SU-DHL-6 (cell line): ENCODE results near the gene RHOT1.

Source experiments
- H2AFZ ChIP-seq: fragments of 200-600 bp; sonication (generic); 2 replicates; pipeline ENCODE4 v1.6.1; 2014; ENCODE audit warnings: low read depth, mild to moderate bottlenecking, moderate library complexity, mixed read lengths, antibody characterized with exemption, low read length; ENCODE audit not compliant: severe bottlenecking
- H3F3A ChIP-seq: fragments of 200-600 bp; shearing (Covaris generic); 2 replicates; pipeline ENCODE4 v1.6.0; 2016; ENCODE audit warnings: antibody characterized with exemption, mild to moderate bottlenecking; ENCODE audit not compliant: insufficient read depth
- H3K27ac ChIP-seq: fragments of 200-600 bp; sonication (generic); 2 replicates; pipeline ENCODE4 v1.5.1; 2016; ENCODE audit warnings: low read depth, mild to moderate bottlenecking, low read length, moderate library complexity, mixed read lengths
- H3K27me3 ChIP-seq: fragments of 200-600 bp; sonication (generic), shearing (Covaris generic); 2 replicates; pipeline ENCODE4 v1.6.0; 2014; ENCODE audit warnings: mild to moderate bottlenecking, low read length
- H3K36me3 ChIP-seq: fragments of 200-600 bp; sonication (generic); 2 replicates; pipeline ENCODE4 v1.6.1; 2014; ENCODE audit warnings: mild to moderate bottlenecking, low read length, mixed read lengths
- H3K4me2 ChIP-seq: fragments of 300-600, 200-600 bp; shearing (Covaris generic), sonication (generic); 2 replicates; pipeline ENCODE4 v1.6.0; 2014; ENCODE audit warnings: low read length, low read depth, mild to moderate bottlenecking; ENCODE audit not compliant: poor library complexity, severe bottlenecking
- H3K4me3 ChIP-seq: fragments of 200-600 bp; sonication (generic); 2 replicates; pipeline ENCODE4 v1.5.1; 2014; ENCODE audit warnings: antibody characterized with exemption, low read length, mild to moderate bottlenecking, mixed read lengths; ENCODE audit not compliant: insufficient read depth, poor library complexity, severe bottlenecking
- H3K79me2 ChIP-seq: fragments of 200-600 bp; sonication (generic); 2 replicates; pipeline ENCODE4 v1.6.1; 2014; ENCODE audit warnings: mild to moderate bottlenecking, low read length, moderate library complexity; ENCODE audit not compliant: insufficient read depth
- H3K9ac ChIP-seq: fragments of 200-600 bp; sonication (generic); 2 replicates; pipeline ENCODE4 v1.7.0; 2014; ENCODE audit warnings: mild to moderate bottlenecking, low read length
- H3K9me2 ChIP-seq: fragments of 200-600 bp; sonication (generic); replicated peaks from 2 replicates; pipeline ENCODE4 v1.6.1; 2014; ENCODE audit warnings: low read length; ENCODE audit not compliant: insufficient read depth
- H3K9me3 ChIP-seq: fragments of 200-600 bp; sonication (generic); 2 replicates; pipeline ENCODE4 v1.6.1; 2014; ENCODE audit warnings: low read length, mixed read lengths; ENCODE audit not compliant: insufficient read depth
- H4K20me1 ChIP-seq: fragments of 200-600 bp; sonication (generic); 2 replicates; pipeline ENCODE4 v1.6.1; 2014; ENCODE audit warnings: low read depth, mild to moderate bottlenecking, antibody characterized with exemption, low read length, moderate library complexity, mixed read lengths
- CTCF ChIP-seq: fragments of 200-600 bp; sonication (generic); IDR thresholded peaks from one replicate; pipeline ENCODE4 v1.5.1; 2017; ENCODE audit warnings: antibody characterized with exemption, mild to moderate bottlenecking, low read length, moderate library complexity; ENCODE audit not compliant: insufficient read depth, poor library complexity, severe bottlenecking
- EZH2phosphoT487 ChIP-seq: fragments of 200-600 bp; sonication (generic), shearing (Covaris generic); conservative IDR thresholded peaks from 2 replicates; pipeline ENCODE4 v1.6.1; 2018; ENCODE audit warnings: mild to moderate bottlenecking, antibody characterized with exemption, low read length, moderate library complexity, mixed read lengths

Gene RHOT1

GRCh38 chr17:32185875-32186274 is 43.6 kb downstream of the RHOT1 start:
- Histone ChIP-seq H3F3A (0 out of 2 replicates have a peak, but pooled peaks cover 3% of the 10 kb centered on the region), H3K27me3 (no peaks in the 10 kb centered on the region), H3K9me2 (no peaks in the 10 kb centered on the region), H3K9me3 (no peaks in the 10 kb centered on the region), H3K4me2 (no peak overlapping the region), H3K79me2 (no peaks in the 10 kb centered on the region), H3K9ac (no peak overlapping the region), H3K36me3 (no peaks in the 10 kb centered on the region; the same call in 1 of the 2 replicates), H3K4me3 (no peak overlapping the region), H2AFZ (no peak overlapping the region), H3K27ac (no peak overlapping the region), H4K20me1 (no peaks in the 10 kb centered on the region)
- no peak for TF ChIP-seq EZH2phosphoT487
- TF ChIP-seq CTCF, result no peak

- H3K27me3 ChIP-seq, result no peaks in the 10 kb centered on the region
- no peaks in the 10 kb centered on the region for H3K79me2 ChIP-seq
- no peaks in the 10 kb centered on the region for H3K9me2 ChIP-seq
- no peaks in the 10 kb centered on the region for H3K9me3 ChIP-seq
- H3K36me3 ChIP-seq, result no peaks in the 10 kb centered on the region; the same call in 1 of the 2 replicates
- no peak overlapping the region for H3K4me3 ChIP-seq
- 0 out of 2 replicates have a peak, but pooled peaks cover 3% of the 10 kb centered on the region for H3F3A ChIP-seq
- H3K4me2 ChIP-seq, result no peak overlapping the region
- H3K27ac ChIP-seq, result no peak overlapping the region
- H3K9ac ChIP-seq, result no peak overlapping the region
- TF ChIP-seq EZH2phosphoT487 (no peak), CTCF (no peak)
- no peak overlapping the region for H2AFZ ChIP-seq
- H4K20me1 ChIP-seq, result no peaks in the 10 kb centered on the region
Observed at GRCh38 chr17:32187271-32187670, 45.0 kb downstream of the RHOT1 start.

GRCh38 chr17:32189343-32189742 is 47.0 kb downstream of the RHOT1 start:
- Histone ChIP-seq H3K9ac (no peak overlapping the region), H3K36me3 (no peaks in the 10 kb centered on the region; the same call in 1 of the 2 replicates), H3K27ac (no peak overlapping the region), H2AFZ (no peak overlapping the region), H3K4me2 (no peak overlapping the region), H3K79me2 (no peaks in the 10 kb centered on the region), H3K9me3 (no peaks in the 10 kb centered on the region), H4K20me1 (no peaks in the 10 kb centered on the region), H3K9me2 (no peaks in the 10 kb centered on the region), H3K4me3 (no peak overlapping the region), H3K27me3 (no peaks in the 10 kb centered on the region), H3F3A (no peaks in the 10 kb centered on the region)
- TF ChIP-seq CTCF, result no peak
- no peak for TF ChIP-seq EZH2phosphoT487
